Stimulated activated CD4-positive, alpha-beta T cell treated with anti-CD3 and anti-CD28 coated beads, Interleukin-12 subunit alpha, Interleukin-12 subunit beta, amount 100 ng/mL, for 24 hours (primary cell): ENCODE data around the gene CDH26.

Experiments used
- DNase-seq, 2 experiments: peaks; one replicate each; pipeline ENCODE4 v3.0.0-alpha.2; 2020; ENCODE audit warnings: low read depth in 2 of 2

Gene CDH26

DNA sequence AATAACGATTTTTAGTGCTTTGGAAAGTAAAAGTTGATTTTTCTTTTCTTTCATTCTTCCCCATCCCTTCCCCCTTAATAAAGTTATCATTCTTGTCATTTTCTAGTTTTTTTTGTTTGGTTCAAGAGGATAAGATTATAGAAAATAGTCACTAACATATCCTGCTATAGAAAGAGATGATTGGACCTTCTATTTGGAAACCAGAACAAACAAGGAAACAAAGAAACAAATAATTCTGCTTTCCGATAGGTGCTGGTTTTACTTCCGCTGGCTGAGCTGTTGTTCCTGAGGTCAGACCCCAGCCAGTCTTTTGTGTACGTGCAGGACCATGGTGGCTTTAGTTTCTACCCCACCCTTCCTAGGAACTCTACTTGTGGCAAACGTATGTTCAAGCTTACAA, at the start of gene CDH26:
Gene CDH26, plus strand, starts transcription at position 301 of the 400 bp plus-strand sequence. CDS start 304 bp downstream, outside the sequence.
- DNase-seq, result no peak

DNA sequence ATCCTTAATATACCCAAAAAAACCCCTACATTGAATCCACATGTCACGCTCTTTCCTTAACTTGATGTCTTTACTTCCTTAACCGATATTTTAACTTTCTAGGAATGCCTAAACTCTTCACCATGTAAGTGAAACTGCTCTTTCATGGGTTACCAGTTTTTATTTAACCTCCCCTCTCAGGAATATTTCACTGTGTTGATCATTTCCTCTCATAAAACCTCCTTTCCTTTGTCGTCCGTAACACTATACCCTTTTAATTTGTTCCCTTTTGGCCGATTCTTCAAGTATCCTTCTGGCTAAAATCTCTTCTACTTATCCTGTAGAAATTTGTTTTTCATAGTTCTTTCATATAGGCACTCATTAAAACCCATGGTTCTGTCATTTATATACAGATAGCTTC, 49.4 kb upstream of the CDH26 start:
- DNase-seq, result no peak

DNA sequence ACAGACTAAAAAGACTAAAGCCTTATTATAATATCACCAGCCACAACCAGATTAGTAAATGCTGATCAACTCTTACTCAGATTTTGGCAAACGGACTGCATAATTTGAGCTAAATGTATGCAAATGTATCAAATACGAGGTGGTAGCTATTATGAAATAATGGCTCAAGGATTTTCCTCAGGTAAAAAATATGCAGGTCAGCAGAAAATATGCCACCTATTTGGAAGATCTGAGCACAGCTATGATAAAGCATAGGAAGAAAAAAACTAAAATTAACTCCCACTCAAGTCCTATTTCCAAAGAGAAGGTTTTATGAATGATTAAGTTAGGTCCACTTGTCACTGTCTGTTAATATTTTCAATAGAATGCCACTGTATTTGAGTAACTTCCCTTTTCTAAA, 47.2 kb upstream of the CDH26 start:
- DNase-seq, result no peak

DNA sequence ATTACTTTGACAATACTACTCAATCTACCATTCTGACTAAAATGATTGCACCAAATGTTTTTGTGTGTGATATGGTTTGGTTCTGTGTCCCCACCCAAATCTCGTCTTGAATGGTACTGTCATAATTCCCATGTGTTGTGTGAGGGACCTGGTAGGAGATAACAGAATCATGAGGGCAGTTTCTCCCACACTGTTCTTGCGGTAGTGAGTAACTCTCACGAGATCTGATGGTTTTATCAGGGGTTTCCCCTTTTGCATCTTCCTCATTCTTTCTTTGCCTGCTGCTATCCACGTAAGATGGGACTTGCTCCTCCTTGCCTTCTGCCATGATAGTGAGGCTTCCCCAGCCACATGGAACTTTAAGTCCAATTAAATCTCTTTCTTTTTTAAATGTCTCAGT, 45.6 kb upstream of the CDH26 start:
- no peak for DNase-seq

DNA sequence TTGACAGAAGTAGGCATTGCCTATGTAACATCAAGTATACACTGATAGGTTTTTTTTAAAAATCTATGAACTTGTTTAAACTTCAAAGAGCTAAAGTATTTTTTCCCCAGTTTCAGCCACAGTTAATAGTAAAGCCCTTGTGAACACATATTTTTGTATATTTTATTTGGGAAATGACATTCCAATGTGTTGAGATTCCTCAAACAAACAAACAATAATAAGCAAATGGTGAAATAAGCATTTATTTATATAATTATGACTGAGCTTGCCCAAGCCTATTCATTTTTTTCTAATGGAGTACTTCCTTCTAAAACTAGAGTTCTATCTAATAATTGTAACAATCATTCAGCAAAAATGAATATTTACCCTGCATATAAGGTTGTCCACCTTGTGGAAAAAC, 37.3 kb upstream of the CDH26 start:
- no peak for DNase-seq

DNA sequence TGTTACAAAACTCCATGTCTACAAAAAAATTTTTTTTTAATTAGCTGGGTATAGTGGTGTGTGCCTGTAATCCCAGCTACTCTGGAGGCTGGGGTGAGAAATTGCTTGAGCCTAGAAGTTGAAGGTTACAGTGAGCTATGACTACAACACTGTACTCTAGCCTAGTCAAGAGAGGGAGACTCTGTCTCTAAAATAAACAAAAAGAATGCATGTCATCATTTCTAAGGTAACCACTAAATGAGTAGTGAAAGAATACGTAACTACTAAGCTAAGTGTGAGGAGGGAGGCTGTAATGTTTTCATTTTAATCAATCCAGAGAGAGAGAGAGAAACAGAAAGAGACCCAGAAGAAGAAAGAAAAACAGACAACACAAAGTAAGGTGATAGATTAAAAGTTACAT, 34.7 kb upstream of the CDH26 start:
- DNase-seq, result no peak

DNA sequence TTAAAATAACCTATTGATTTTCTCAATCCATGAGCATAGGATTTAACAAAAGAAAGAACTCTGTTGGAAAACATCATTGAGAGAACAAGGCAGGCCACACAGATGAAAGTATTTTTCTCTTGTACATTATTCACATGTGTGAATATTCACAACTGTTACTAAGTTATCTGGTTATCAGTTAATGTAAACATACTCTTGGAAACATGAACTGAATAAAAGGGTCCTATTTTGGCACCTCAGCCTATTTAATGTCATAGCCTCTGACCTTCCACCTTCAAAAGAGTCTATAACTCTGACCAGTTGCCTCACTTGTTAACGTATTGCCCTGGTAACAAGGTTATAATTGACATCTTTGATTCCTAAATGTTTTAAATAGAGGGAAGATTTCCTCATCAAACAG, 32.9 kb upstream of the CDH26 start:
- no peak for DNase-seq

DNA sequence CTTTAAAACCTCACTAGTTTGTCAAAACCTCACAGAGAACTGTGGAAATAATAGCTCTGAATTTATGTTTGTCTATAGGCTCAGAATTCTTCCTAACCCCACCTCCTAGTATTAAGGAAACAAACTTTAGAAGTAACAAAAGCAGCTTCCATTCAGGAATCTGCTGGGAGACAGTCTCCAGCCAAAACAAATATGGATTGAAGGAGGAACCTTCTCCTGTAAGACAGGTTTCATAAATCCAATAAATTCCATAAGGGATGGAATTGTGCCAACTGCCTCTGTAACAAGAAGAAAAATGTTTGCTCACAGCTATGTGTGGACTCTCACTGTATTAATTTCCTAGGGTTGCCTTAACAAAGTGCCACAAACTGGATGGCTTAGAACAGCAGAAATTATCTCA, 32.3 kb upstream of the CDH26 start:
- no peak for DNase-seq

DNA sequence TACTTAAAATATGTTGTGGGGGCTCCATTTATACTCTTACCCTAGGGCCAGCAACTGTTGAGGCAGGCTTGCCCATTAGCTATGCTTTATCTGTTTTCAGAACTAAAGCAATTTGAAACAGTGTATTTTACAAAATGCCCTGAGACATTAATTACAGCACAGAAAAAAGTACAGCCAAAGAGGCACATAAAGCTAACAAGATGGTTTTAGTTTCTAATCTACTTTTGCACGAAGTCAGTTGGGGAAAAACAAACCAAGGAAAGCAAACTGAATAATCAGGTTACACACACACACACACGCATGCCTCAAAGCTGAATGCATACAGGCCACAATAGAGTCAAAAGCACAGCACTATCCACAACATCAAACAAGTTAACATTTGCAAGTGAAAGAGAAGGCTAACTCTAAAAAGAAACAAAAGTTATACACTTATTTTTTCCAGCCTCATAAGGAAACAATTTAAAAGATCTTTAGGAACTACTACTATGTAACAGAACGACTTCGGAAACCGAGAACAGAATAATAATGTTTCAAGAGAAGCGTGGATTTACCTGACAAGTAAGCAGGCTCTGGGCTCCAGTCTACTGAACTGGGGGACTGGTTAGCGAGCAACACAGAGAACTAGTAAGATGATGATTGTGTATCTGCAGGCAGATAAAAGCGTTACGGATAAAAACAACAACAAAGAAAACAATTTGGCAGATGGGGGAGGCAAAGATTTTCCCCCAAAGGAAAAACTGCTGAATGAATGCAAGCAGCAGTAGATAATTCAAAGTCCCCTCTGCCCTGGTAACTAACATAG, 26.5 kb upstream of the CDH26 start:
- no peak for DNase-seq

DNA sequence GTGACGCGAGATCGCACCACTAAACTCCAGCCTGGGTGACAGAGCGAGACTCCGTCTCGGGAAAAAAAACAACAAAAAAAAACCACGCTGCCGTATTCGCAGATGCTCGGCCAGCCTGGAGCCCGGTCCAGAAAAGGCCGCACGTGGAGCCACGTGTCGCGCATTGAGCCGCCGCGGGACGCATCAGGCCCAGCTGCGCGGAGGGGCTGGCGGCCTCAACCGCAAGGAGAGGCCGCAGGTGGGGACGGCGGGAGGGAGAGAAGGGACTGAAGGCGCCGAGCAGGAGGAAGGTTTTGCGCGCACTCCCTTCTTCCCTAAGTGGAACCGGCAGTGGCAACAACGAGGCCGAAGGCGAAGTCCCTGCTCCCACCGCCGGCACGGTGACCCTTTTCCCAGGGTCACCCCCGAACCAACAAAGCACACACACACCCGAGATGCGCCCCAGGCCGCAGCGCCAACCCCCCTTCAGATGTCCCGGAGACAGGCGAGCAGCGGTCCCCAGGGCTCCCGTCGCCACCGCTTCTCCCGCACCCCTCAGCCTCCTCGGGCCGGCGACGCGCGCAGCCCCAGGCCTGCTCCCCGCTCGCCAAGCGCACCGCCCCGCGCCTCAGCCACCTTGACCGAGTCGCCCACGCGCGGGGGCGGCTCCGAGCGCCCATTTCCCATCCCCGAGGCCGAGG, 25.5 kb upstream of the CDH26 start:
- DNase-seq, result no peak

DNA sequence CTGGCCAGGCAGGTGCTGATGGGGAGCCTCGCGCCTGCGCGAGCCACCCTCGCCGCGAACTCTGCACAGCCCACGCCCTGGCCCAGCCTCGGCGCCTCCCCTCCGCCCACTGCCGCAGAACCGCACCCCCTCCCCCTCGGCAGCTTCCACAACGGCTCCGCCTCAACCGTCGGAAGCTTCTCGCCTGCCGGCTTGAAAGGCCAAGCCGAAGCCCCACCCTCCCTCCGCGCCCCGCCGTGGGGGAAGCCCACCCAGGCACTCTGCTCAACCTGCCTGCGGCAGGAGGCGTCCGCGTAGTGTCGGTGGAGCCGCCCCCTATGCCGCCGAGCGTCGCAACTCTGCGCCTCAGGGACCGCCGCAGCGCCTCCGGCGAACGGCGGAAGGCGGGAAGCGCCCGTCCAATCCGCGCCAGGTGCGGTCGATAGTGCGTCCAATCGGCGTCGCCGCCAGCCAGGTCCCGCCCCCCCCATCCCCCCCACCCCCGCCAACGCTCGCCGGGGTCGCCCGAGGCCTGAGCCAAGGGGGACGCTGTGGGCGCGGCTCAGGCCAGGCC, 24.9 kb upstream of the CDH26 start, which contains the start of gene SYCP2:
Gene SYCP2, minus strand, starts transcription at position 342 of the 553 bp plus-strand sequence. CDS start 11,224 bp downstream, outside the sequence.
- DNase-seq, result peak in 1 of 2 experiments; percentile 18

DNA sequence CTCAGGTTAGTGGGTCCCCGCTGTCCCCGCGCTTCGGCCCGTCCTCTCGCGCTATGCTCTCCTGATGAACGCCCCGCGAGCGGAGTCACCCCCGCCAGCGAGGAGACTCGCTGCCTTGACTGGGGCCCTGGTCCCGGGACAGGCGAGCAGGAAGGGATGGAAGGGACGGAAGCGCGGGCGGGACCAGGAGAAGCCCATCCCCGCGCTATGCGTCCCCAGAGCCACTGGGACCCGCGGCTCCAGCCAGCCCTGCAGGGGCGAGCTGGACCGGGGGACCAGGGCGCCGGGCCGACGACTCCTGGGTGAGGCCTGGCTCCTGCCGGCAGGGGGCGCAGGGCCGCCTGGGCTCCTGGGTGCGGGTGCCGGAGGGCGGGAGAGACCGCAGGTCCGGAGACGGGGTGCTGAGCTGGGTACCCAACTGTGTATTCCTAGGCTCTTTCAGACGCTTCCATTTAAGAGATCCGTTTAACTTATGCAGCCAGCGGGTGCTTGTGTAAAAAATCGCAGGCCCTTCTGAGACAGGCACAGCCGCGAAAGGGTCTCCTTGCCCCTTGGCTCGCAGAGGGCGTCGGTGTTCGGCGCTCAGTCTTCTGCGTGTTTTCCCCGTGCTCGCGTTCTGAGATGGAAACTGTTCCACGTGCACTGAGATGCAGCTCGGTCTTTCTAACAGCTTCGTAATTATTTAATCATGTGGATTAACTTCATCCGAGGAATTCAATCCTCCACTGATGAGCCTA, 24.2 kb upstream of the CDH26 start:
- peak; percentile 63 to 67 for DNase-seq

DNA sequence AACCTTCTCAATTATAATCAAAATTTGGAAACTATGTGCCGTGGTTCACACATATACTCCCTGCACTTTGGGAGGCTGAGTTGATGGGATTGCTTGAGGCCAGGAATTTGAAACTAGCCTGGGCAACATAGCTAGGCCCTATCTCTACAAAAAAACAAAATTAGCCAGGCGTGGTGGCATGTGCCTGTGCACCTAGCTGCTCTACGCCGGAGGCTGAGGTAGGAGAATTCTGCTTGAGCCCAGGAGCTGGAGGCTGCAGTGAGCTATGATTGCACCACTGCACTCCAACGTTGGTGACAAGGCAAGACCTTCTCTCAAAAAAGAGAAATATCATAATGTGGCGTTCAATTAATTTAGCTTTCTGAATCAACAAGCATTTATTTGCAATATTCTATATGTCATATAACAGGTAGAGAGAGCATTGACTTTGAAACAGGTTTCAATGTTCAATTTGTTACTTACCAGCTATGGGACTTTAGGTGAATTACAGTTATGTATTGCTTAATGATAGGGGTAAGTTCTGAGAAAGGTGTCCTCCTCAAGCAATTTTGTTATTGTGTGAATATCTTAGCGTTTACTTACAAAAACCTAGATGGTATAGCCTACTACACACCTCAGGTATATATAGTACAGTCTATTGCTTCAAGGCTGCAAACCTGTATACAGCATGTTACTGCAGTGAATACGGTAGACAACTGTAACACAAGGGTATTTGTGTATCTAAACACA, 22.6 kb upstream of the CDH26 start:
- no peak for DNase-seq

DNA sequence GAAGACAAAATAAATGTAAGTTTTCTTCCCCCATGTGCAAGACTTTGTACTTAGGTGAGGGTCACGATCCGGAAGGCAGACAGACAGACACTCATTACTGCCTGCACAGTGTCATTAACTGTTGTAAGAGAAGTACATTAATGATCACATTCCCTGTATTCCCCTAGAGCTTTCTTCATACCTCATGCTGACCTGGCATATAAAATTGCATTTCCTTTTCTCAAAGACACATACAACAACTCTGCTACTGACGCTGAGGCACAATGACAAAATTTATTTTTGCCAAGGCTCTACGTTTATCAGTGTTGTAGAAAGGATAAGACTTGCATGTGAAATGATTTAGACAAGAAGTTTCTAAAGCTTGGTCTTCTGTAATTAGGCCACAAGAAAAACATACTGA, 21.8 kb upstream of the CDH26 start:
- no peak for DNase-seq

DNA sequence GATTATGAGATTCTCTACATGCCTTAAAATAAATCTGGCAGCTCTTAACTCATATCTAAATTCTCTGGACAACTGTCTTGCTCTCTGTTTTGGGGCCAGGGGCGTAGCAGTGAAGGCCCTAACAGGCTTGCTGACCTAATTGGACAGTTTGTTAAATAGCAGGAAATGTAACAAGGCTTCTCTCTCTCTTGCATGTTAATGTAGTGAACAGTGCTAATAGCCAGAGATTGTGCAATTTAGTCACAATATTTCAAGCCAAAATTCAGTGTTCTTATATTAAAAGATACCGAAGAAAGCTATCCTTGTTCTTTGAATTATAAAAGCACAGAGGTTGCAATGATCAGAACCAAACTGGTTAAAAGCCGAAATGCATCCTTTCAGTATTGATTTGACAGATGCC, 21.1 kb upstream of the CDH26 start:
- no peak for DNase-seq

DNA sequence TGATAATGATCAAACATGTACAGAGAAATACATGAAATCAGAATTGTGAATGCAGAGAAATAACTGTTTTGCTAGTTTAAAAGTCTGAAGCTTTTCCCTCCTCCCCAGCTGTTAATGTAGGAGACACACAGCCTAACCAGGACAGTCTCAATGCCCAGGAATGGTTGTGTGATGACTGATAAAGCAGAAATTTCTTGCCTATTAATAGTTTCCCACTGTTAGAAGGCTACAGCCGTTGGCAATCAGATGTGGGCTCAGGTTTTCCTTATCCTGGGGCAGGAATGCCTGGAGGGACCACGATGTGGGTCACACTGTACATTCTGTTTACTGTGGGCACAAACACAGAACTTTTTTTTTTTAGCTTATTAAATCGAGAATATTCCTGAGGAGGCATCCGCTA, 20.0 kb upstream of the CDH26 start:
- DNase-seq, result no peak

DNA sequence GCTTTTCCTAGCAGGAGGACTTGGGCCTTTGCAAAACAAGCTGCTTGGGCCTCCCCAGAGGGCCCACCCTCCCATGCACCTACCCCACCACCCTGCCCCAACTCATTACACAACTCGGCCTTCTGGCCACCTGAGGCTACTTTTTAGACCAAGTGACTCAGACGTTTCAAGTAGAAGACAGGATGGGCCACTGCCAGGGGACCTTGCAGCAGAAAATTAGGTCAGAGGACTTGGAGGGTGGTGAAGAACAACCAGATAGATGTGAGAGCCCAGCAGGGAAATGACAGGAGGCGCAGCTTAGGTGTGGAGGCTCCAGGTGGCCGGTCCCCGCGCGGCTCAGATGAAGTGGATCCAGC, 19.5 kb upstream of the CDH26 start:
- DNase-seq, result no peak

DNA sequence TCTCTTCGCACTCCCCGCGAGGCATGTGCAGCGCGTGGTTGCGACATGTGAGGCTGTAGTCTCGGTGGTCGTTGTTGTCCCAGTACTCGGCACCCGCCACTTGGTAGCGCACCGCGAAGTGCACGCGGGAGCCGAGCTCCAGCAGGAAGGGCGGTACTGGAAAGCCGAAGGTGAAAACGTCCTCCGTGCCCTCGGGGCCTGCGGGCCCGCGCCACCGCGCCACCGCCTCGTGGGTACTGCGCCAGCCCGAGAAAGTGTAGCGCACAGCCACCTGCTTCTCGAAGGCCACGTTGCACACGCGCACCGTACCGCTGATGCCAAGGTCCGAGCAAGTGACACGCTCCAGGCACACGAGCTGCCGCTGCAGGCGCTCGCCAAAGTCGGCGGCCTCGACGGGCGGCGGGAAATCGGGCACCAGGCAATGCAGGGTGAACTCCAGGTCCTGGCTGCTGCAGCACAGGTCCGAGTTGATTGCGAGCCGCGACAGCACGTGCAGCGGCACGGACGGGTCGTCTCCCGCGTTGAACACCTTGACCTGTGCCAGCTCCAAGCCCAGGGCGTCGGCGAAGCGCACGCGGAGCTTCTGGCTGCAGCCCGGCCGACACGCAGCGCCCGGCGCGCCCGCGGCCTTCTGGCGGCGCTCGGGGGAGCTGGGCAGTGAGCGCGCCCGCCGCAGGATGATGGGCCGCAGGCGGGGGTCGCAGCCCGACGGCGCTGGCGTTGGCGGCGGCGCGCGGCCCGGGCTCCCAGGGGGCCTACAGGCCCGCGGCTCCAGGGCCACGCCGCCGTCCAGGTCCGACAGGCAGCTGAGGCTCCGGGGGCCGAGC, 19.0 kb upstream of the CDH26 start:
- DNase-seq, result no peak

DNA sequence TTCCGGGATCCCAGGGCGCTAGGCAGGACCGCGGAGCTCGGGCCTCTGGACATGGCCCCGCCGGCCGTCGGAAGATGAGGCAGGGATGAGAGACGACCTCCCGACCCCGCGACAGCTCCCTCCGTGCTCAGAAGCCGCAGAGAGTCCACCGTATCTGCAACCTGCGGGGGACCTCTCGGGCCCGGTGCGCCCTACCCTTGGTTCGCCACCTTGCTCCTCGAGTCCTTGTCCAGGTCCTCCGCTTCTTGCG, 18.4 kb upstream of the CDH26 start:
- DNase-seq, result no peak

DNA sequence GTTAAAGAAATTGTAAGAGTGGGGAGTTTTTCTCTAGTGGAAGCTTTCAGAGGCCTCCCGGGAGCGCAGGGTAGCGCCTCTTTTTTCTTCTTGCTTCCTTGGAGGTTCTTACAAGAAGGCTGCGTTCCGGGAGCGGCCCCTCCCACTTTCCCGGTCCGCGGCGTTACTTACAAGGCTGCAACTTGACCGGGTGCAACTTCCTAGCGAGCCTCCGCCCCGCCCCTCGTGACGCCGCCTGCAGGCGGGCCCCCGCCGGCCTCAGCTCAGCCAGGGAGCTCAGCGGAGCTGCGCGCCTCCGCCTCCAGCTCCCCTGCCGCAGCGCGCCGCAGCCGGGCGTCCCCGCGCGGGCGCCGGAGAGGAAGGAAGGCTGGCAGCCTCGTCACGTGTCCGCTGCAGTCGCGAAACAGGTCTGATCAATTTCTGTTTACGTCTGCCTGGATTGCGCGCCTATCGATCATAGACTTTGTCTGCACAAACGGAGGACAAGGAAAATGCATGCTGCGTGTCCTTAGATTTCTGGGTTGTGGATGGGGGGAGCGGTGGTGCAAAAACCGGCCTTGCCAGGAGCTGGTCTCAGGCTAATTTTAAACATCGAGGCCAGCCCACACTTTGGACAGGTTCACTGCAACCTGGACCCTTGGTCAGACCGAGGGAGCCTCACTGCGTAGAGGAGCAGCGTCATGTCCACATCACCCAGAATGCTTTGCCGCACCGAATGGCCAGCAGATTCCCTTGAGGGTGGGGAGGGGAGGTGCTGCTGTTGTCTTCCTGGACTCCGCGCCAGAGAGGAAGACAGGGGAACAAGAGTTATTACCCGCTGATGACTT, 17.9 kb upstream of the CDH26 start, which contains the start of the genes FAM217B and PPP1R3D:
Gene FAM217B, plus strand, starts transcription at position 261 of the 827 bp plus-strand sequence. CDS start 3,555 bp downstream, outside the sequence.
Gene PPP1R3D, minus strand, starts transcription at position 177 of the 827 bp plus-strand sequence. CDS start 374 bp downstream, outside the sequence.
- DNase-seq, result peak; percentile 83 to 88
